GM19452 (cell line): ENCODE measurements around the gene CYP4F8.

Experiments used
- ATAC-seq: cut with Tn5 transposase; IDR thresholded peaks from one replicate; pipeline ENCODE4 v1.9.1; 2021; ENCODE audit not compliant: unreplicated experiment

Gene CYP4F8

DNA sequence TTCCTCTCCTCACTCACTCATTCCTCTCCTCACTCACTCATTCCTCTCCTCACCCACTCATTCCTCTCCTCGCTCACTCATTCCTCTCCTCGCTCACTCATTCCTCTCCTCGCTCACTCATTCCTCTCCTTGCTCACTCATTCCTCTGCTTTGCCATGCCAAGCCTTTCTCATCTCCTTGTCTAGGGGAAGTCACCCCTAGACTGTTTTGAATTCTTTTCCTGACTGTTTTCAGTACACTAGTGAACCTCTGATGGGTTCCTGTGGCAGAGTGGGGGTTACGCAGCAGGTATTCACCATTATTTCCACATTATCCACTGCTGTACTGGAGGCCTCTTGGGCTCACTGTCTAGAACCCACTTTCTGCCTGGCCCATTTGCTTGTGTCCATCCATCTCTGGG lies 1.2 kb downstream of the CYP4F8 start:
- no peak for ATAC-seq

DNA sequence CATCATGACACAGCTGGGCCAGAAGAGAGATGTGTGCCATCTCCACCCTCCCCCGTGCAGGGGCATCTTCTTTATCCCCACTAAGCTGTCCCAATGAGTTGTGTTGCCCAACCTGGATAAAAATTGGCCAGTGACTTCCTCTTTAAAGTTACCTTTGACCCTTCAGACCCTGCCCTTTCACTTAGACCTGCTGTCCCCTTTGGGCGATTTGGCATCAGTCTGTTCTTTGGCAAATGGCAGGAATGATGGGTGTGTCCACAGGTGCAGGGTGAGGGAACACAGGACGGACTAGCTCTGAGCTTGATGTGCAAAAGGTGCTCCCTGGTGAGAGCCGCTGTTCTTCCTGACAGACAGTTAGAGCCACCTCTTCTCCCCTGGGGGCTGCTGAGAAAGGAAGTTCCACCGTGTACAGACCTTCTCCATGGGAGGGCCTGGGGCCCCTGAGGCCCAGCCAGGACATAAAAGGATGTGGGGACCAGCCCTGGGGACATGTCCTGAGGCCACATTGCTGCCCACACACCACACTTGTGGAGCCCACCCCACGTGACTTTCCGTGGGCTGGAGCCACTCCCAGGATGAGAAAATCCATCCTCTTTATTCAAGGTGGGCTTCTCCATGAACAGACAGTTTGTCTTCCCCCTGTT lies 1.7 kb downstream of the CYP4F8 start:
- no peak for ATAC-seq

DNA sequence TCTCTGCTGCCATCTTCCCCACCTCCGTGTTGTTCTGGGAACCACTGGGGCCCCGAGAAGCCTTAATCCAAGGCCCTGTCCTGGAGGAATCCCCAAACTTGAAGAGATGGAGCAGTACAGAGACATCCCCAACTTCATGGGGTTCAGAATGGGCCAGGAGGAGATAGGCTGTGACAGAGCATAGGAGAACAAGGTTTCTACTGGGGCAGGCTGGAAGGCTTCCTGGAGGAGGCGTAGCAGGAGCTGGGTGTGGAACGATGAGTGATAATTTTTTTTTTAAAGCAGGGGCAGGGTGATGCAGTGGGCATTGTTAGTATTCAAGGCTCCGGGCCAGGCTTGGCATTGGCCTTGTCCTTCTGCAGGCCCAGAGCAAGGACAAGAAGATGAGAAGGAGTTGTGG lies 3.3 kb downstream of the CYP4F8 start:
- ATAC-seq, result no peak

DNA sequence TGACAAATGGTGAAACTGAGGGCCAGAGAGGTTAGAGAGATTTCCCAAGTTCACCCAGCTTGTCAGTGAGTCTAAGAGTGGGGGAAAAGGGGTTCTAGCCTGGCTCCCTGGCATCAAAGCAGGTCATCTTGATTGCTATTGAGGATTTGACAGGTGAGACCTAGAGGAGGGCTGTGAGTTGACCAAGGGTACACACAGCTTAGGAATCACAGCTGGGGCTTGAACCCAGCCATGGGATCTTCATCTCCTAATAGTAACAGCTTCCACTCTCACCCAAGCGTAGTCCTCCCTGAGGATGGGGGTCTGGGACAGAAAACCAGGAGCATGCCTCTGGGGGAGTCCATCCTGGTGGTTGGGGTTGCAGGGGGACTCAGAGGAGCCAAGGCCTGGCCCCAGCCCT lies 6.8 kb downstream of the CYP4F8 start:
- ATAC-seq, result no peak

DNA sequence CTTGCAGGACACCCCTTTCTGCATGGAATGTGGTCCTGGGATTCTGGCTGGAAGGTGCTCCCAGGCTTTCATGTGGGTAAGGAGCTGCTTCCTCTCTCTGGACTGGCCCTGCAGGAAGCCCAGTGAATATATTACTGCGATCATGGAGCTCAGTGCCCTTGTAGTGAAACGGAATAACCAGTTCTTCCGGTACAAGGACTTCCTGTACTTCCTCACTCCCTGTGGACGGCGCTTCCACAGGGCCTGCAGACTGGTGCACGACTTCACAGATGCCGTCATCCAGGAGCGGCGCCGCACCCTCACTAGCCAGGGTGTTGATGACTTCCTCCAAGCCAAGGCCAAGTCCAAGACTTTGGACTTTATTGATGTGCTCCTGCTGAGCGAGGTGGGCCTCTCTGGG lies 8.0 kb downstream of the CYP4F8 start:
- no peak for ATAC-seq

DNA sequence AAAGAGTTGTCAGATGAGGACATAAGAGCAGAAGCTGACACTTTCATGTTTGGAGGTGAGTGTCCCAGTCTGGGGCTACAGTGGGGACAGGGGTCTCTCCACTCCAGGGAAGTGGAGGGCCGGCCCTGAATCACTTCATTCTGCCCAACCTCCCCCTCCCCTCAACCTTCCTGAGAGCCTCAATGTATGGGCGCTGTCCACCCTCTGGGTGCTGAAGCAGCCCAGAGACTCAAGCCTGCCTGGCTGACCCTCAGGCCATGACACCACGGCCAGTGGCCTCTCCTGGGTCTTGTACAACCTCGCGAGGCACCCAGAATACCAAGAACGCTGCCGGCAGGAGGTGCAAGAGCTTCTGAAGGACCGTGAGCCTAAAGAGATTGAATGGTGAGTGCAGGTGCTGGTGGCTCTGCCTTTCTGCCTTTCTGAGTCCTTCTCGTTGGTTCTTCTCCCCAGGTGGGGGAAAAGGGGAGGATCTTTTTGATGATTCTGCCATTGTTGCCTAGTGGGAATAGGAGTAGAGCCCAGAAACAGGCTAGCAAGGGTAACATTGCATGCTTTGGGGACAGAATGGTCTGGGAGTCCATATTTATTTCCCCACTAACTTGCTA lies 8.8 kb downstream of the CYP4F8 start:
- no peak for ATAC-seq

DNA sequence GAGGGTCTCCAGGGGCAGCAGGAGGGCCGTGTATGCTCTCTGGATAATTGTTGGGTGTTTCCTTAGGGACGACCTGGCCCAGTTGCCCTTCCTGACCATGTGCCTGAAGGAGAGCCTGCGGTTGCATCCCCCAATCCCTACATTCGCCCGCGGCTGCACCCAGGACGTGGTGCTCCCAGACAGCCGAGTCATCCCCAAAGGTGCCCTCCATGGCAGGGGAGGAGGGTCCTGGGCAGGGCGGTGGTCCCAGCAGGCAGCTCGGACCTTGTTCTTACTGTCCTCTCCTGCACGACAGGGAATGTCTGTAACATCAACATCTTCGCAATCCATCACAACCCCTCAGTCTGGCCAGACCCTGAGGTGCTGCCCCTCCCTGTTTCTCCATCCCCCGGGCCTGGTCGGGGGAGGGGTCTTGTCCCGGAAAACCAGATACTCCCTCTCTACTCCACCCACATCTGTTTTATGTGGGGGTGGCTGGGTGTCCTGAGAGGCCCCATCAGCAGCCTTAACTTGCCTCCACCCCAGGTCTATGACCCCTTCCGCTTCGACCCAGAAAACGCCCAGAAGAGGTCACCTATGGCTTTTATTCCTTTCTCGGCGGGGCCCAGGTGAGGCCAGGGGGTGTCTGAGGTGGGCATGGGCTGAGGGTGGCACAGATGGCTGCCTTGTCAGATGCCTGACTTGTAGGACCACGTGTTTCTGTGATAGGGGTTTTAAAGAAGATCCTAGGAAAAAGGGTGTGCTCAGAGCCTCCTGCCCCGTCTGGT lies 13.4 kb downstream of the CYP4F8 start:
- no peak for ATAC-seq

DNA sequence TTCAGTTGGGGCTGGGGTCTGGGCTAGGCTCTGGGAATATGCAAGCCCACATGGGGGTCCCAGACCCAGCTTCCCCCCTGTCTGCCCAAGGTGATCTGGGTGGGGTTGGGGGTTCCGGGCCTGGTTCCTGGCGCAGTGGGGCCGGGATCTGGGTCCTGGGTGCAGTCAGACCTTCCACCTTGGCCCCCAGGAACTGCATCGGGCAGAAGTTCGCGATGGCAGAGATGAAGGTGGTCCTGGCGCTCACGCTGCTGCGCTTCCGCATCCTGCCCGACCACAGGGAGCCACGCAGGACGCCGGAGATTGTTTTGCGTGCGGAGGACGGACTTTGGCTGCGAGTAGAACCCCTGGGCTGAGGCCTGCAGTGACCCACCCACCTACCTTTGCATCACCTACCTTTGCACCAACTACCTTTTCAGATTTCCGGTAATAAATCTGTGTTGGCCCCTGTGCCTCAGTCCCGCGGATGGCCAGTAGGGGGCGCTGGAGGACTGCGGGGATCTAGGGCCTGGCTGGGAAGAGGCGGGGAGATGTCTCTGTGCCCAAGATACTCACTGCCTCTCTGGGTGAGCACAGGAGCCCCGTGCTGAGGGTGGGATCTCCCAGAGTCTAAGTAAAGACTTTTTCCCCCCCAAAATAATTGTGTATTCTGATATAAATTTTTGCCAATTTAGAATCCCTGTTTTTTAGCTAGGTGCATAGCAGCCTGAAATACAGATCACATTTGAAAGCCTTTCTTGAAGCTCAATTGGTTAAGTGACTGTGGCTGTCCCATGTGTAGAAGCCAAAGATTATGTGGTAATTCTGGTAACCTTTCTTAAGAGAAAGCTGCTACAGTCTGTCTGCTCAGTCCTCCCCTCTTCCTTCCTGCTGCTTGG lies 14.2 kb downstream of the CYP4F8 start:
- ATAC-seq, result no peak

DNA sequence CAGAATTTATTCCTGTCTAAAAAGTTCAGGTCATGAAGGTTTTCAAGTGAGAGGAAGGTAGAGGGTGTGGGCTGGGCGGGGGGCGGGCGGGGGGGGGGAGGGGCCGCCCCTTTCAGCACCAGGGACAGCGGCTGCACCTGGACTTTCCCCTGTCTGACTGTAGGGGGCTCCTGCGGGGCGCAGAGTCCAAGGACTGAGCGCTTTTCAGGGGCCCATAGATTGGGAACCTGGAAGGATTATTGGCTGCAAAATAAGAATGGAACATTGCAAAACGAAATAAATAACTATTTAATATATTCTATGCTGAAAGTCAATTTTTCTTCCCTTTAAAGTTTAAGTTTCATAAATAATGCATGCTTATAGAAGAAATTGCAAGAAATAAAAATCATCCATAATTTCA lies 16.8 kb downstream of the CYP4F8 start:
- no peak for ATAC-seq

DNA sequence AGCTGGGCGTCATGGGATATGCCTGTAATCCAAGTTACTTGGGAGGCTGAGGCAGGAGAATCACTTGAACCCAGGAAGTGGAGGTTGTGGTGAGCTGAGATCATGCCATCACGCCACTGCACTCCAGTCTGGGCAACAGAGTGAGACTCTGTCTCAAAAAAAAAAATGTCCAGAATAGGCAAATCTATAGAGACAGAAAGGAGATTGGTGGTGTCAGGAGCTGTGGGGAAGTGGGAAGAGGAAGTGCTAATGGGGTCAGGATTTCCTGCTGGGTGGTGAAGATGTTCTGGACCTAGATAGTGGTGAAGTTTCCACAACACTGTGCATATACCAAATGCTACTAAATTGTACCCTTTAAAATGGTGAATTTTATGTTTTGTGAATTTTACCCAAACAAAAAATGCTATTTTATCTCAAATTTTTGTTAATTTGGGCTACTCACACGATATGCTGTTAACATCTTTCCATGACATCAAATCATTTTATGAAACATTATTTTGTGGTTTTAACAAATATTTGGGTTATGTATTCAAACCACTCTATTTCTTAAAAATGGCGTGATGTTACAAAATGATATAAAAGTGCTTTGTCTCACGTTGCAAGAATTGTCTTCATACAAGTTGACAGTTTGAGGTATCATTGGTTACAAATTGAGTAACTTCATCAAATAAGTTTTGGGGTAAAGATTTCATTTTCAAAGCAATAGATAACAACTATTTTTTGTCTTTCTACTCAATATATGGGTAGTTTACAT lies 18.2 kb downstream of the CYP4F8 start:
- no peak for ATAC-seq

DNA sequence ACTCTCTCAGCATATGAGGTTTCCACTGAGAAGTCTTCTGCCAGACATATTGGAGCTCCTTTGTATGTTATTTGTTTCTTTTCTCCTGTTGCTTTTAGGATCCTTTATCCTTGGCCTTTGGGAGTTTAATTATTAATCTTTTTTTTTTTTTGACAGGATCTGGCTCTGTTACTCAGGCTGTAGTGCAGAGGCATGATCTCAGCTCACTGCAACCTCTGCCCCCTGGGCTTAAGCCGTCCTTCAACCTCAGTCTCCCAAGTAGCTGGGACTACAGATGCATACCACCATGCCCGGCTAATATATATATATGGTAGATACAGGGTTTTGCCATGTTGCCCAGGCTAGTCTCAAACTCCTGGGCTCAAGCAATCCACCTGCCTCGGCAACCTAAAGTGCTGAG lies 19.1 kb downstream of the CYP4F8 start:
- no peak for ATAC-seq

DNA sequence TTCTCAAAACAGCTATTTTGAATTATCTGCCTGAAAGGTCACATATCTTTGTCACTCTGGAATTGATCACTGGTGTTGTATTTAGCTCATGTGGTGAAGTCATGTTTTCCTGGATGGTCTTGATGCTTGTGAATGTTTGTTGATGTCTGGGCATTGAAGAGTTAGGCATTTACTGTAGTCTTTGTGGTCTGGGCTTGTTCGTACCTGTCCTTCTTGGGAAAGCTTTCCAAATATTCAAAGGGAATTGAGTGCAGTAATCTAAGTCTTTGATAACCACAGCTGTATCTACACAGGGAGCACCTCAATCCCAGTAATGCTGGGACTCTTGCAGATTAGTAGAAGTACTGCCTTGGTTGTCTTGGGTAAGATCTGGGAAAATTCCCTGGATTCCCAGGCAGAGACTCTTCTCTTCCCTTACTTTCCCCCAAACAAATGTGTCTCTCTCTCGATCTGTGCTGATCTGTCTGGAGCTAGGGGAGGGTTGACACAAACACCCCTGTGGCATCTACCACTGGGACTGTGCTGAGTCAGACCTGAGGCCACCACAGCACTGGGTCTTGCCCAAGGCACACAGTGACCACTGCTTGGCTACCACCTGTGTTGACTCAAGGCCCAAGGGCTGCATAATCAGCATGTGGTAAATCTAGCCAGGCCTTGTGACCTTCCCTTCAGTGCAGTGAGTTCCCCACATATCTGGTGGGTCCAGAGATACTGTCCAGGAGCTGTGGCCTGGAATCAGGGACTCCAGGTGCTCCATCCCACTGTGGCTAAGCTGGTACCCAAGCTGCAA lies 20.2 kb downstream of the CYP4F8 start:
- no peak for ATAC-seq

DNA sequence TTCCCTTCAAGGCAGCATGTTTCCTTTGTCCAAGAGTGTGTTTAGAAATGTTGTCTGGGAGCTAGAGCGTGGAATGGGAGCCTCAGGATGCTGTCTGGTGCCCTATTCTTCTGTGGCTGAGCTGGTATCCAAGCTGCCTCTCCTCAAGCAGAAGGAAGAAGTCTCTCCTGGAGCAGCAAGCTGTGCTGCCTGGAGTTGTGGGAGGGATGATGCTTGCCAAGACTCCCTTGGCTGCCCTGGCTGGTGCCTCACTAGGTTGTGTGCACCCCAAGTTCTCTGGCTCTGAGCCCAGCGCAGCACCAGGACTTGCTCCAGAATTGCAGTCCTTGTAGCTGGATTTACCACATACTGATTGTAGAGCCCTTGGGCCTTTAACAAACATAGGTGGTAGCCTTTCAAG lies 21.0 kb downstream of the CYP4F8 start:
- ATAC-seq, result no peak

DNA sequence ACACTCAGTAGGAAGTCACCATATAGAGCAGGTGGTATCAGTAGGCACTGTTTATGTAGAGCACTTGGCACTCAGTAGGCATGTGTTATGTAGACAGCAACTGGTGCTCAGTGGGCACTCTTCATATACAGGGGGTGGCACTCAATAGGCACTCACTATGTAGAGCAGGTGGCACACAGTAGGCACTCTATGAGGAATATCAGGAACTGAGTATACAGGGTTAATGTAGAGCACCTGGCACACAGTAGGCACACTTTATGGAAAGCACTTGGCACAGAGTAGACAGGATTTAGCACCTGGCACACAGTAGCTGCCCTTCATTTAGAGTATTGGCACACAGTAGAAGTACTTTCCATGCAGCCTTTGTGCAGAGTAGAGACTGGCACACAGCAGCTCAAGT lies 24.6 kb downstream of the CYP4F8 start:
- ATAC-seq, result no peak

DNA sequence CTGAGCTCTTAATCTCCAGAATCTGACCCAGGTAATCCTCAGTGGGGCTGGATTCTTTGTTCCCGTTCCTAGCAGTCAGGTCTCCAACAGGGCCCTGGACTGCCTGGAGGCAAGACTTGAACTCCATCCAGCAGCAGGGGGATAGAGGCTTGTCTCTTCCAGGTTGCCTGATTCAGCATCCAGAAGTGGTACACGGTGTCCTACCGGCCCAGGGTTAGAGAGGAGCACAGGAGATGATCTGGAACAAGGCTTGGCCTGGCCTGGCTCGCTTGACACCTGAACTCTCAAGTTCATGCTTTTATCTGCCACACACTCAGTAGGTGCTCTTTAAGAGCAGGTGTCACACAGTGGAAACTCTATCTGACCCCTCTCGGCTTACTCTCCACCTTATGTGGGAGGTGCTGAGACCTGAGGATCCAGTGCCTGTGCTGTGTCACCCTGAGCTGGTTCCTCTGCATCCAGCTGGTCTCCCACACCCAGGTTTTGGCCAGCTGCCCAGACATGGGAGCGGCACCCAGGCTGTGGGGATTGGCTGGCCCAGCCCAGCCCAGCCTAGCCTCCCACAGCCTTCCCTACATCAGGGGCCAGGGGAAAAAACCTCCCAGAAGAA lies 25.4 kb downstream of the CYP4F8 start, which contains the start of gene CYP4F3:
Gene CYP4F3, plus strand, starts transcription at position 604 of the 610 bp plus-strand sequence. CDS start 519 bp downstream, outside the sequence.
- no peak for ATAC-seq

DNA sequence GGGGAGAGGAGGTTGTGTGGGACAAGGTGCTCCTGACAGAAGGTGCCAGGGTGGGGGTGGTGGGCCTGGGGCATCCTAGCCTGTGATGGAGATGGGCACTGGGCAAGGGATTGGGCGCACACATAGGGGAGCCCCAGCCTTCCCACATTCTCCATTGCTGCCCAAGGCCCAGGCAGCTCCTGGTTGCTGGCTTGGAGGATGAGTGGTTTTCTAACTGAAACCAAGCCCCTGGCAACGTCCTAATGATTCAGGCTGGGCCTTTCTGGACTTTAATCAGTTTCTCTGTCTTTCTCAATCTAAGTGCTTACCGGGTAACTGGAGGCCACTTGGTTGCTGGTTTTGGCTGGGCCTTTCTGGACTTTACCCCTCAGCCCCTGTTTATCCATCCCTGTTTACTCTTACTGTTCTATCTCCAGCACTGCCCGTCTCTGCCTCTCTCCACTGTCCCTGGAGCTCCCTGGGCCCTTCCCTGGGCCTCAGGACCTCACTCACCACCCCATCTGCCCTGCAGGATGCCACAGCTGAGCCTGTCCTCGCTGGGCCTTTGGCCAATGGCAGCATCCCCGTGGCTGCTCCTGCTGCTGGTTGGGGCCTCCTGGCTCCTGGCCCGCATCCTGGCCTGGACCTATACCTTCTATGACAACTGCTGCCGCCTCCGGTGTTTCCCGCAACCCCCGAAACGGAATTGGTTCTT lies 26.0 kb downstream of the CYP4F8 start:
- no peak for ATAC-seq

DNA sequence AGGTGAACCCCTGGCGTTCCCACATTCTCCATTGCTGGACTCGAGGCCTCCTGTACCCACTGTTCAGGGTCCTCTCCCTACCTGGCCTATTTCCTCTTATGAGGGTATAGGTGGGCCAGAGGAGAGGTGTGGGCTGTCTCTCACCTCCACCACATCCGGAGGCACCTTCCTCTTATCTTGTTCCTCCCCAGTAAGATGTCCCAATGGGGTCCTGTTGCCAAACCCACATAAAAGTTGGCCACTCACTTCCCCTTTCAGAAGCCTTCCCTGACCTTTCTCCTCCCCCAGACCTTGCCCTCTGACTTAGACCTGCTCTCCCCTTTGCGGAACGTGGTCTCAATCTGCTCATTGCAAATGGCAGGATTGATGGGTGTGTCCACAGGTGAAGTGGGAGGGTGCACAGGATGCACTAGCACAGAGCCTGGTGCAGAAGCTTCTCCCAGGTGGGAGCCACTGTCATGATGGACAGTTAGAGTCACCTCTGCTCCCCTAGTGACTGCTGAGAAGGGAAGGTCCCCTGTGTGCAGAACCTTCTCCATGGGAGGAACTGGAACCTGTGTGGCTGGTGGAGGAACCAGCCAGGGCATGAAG lies 27.0 kb downstream of the CYP4F8 start:
- no peak for ATAC-seq

DNA sequence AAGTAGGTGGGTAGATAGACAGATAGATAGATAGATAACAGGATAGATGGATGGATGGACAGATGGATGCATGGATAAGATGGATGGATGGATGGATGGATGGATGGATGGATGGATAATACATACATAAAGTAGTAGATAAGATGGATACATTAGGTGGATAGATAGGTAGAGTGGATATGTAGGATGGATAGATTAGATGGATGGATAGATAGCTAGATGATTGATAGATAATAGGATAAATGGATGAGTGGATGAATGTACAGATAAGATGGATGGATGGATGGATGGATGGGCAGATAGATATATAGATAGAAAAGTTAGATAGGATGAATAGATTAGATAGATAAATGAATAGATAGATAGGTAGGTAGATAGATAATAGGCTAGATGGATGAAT lies 27.8 kb downstream of the CYP4F8 start:
- ATAC-seq, result no peak
